H9 (cell line): ENCODE measurements around the gene TBX15. TPM values are rescaled to one million over a fixed set of nuclear protein-coding genes. Genes with fewer than 3 reads are reported as not detected.

ENCODE experiments used
- DNase-seq: peaks from one replicate; pipeline ENCODE4 v3.0.0-alpha.2; 2017
- H2AFZ ChIP-seq: one replicate; pipeline ENCODE4 v1.6.1; 2013; ENCODE audit warnings: mild to moderate bottlenecking, low read length, control low read depth, moderate library complexity
- H2AK5ac ChIP-seq: 2 replicates; pipeline ENCODE4 v1.6.1; 2013; ENCODE audit warnings: low read length, control low read depth, mixed read lengths; ENCODE audit not compliant: insufficient read length
- H2BK120ac ChIP-seq: one replicate; pipeline ENCODE4 v1.6.1; 2013; ENCODE audit warnings: low read depth, mild to moderate bottlenecking, low read length, control low read depth, inconsistent platforms; ENCODE audit not compliant: poor library complexity, severe bottlenecking
- H2BK12ac ChIP-seq: 2 replicates; pipeline ENCODE4 v1.6.1; 2013; ENCODE audit warnings: low read length, control low read depth, mixed read lengths, low read depth; ENCODE audit not compliant: insufficient read length
- H2BK15ac ChIP-seq: 2 replicates; pipeline ENCODE4 v1.6.1; 2013; ENCODE audit warnings: low read depth, low read length, control low read depth
- H2BK20ac ChIP-seq: one replicate; pipeline ENCODE4 v1.6.1; 2013; ENCODE audit warnings: low read depth, mild to moderate bottlenecking, low read length, control low read depth, inconsistent platforms; ENCODE audit not compliant: poor library complexity, severe bottlenecking
- H2BK5ac ChIP-seq: 2 replicates; pipeline ENCODE4 v1.6.1; 2013; ENCODE audit warnings: low read length, control low read depth, mixed read lengths; ENCODE audit not compliant: insufficient read length
- H3K14ac ChIP-seq: 2 replicates; pipeline ENCODE4 v1.6.1; 2013; ENCODE audit warnings: low read length, control low read depth; ENCODE audit not compliant: insufficient read depth
- H3K18ac ChIP-seq: 2 replicates; pipeline ENCODE4 v1.6.1; 2013; ENCODE audit warnings: low read depth, mild to moderate bottlenecking, mixed read lengths, low read length, control low read depth; ENCODE audit not compliant: insufficient read length
- H3K23ac ChIP-seq: 2 replicates; pipeline ENCODE4 v1.6.1; 2013; ENCODE audit warnings: low read length, control low read depth, mixed read lengths, low read depth; ENCODE audit not compliant: insufficient read length
- H3K23me2 ChIP-seq: 2 replicates; pipeline ENCODE4 v1.6.1; 2013; ENCODE audit warnings: low read depth, mild to moderate bottlenecking, mixed read lengths, low read length, control low read depth; ENCODE audit not compliant: insufficient read length, poor library complexity, severe bottlenecking
- H3K27ac ChIP-seq: 2 replicates; pipeline ENCODE4 v1.5.1; 2013; ENCODE audit warnings: low read length, control low read depth, mixed read lengths, low read depth; ENCODE audit not compliant: insufficient read length
- H3K27me3 ChIP-seq: 2 replicates; pipeline ENCODE4 v1.6.1; 2013; ENCODE audit warnings: low read length, control low read depth, inconsistent platforms; ENCODE audit not compliant: insufficient read depth
- H3K4ac ChIP-seq: 2 replicates; pipeline ENCODE4 v1.6.1; 2013; ENCODE audit warnings: low read depth, mild to moderate bottlenecking, control low read depth, inconsistent platforms, low read length, moderate library complexity
- H3K4me1 ChIP-seq: 2 replicates; pipeline ENCODE4 v1.6.1; 2013; ENCODE audit warnings: low read length, control low read depth, inconsistent platforms; ENCODE audit not compliant: insufficient read depth
- H3K4me2 ChIP-seq: 2 replicates; pipeline ENCODE4 v1.6.1; 2013; ENCODE audit warnings: low read length, control low read depth, mixed read lengths; ENCODE audit not compliant: insufficient read length, insufficient read depth
- H3K56ac ChIP-seq: 2 replicates; pipeline ENCODE4 v1.6.1; 2013; ENCODE audit warnings: low read depth, mild to moderate bottlenecking, mixed read lengths, low read length, control low read depth; ENCODE audit not compliant: insufficient read length
- H3K79me1 ChIP-seq: 2 replicates; pipeline ENCODE4 v1.6.1; 2013; ENCODE audit warnings: low read depth, mild to moderate bottlenecking, moderate library complexity, low read length, control low read depth, inconsistent platforms; ENCODE audit not compliant: insufficient read depth, poor library complexity, severe bottlenecking
- H3K79me2 ChIP-seq: 2 replicates; pipeline ENCODE4 v1.6.1; 2013; ENCODE audit warnings: low read length, control low read depth, inconsistent platforms; ENCODE audit not compliant: insufficient read depth
- H3K9ac ChIP-seq: 2 replicates; pipeline ENCODE4 v1.6.1; 2013; ENCODE audit warnings: low read length, control low read depth, mixed read lengths; ENCODE audit not compliant: insufficient read length; ENCODE audit errors: extremely low read depth
- H3K9me3 ChIP-seq: one replicate; pipeline ENCODE4 v1.6.1; 2013; ENCODE audit warnings: low read depth, low read length, inconsistent platforms; ENCODE audit not compliant: control insufficient read depth
- H3T11ph ChIP-seq: one replicate; pipeline ENCODE4 v1.6.1; 2013; ENCODE audit warnings: mild to moderate bottlenecking, low read length, control low read depth, inconsistent platforms
- H4K20me1 ChIP-seq: one replicate; pipeline ENCODE4 v1.6.1; 2013; ENCODE audit not compliant: control insufficient read depth, insufficient read length, insufficient read depth
- H4K5ac ChIP-seq: 2 replicates; pipeline ENCODE4 v1.6.1; 2013; ENCODE audit warnings: low read depth, mild to moderate bottlenecking, mixed read lengths, low read length, control low read depth; ENCODE audit not compliant: insufficient read length
- H4K8ac ChIP-seq: replicated peaks from 2 replicates; pipeline ENCODE4 v1.6.1; 2013; ENCODE audit warnings: low read length, control low read depth, mixed read lengths, low read depth; ENCODE audit not compliant: insufficient read length
- H4K91ac ChIP-seq: 2 replicates; pipeline ENCODE4 v1.6.1; 2013; ENCODE audit warnings: low read depth, mild to moderate bottlenecking, moderate library complexity, mixed read lengths, low read length, control low read depth; ENCODE audit not compliant: insufficient read length
- H3K27ac Mint-ChIP-seq, 3 experiments: 2 replicates in 2 of 3; 3 replicates in 1 of 3; pipeline ENCODE4 v1.8.0; 2020 to 2021; ENCODE audit warnings: mixed read lengths in 3 of 3, mild to moderate bottlenecking in 1 of 3, moderate library complexity in 1 of 3
- H3K27me3 Mint-ChIP-seq: 2 replicates; pipeline ENCODE4 v1.8.0; 2021; ENCODE audit warnings: low read depth, mild to moderate bottlenecking, moderate library complexity, mixed read lengths
- H3K36me3 Mint-ChIP-seq, 3 experiments: 2 replicates in 2 of 3; 3 replicates in 1 of 3; pipeline ENCODE4 v1.8.0; 2020 to 2021; ENCODE audit warnings: low read depth in 3 of 3, mixed read lengths in 3 of 3; ENCODE audit not compliant: insufficient read depth in 1 of 3
- H3K4me1 Mint-ChIP-seq, 2 experiments: 2 replicates each; pipeline ENCODE4 v1.8.0; 2020; ENCODE audit warnings: mixed read lengths in 2 of 2
- H3K4me3 Mint-ChIP-seq, 2 experiments: 2 replicates in 1 of 2; 3 replicates in 1 of 2; pipeline ENCODE4 v1.8.0; 2020 to 2021; ENCODE audit warnings: mild to moderate bottlenecking in 2 of 2, mixed read lengths in 2 of 2, moderate library complexity in 1 of 2
- H3K9me3 Mint-ChIP-seq, 2 experiments: 2 replicates in 1 of 2; 3 replicates in 1 of 2; pipeline ENCODE4 v1.8.0; 2020; ENCODE audit warnings: mild to moderate bottlenecking in 2 of 2, mixed read lengths in 2 of 2, moderate library complexity in 1 of 2
- CTCF ChIP-seq: fragments of 200-600 bp; sonication (generic); conservative IDR thresholded peaks from 3 replicates; pipeline ENCODE4 v1.8.0; 2021; ENCODE audit warnings: antibody characterized with exemption, mild to moderate bottlenecking
- WGBS: extraction: QIAGEN DNeasy Blood & Tissue Kit; methylation state at CpG from one replicate; pipeline ENCODE4 v1.1.7; 2013; ENCODE audit warnings: missing lambda C conversion rate, low lambda C conversion rate, mixed read lengths; ENCODE audit not compliant: insufficient read length; ENCODE audit errors: extremely low coverage; 5-methylcytosine and 5-hydroxymethylcytosine counted together
- total RNA-seq: library from RNA; stranded (reverse); gene quantifications from 2 replicates; pipeline ENCODE4 v1.2.1, GENCODE V29; 2021

The TBX15 gene
- total RNA-seq, 1 experiment from 2014 or later: 0.07 TPM

GRCh38 chr1:118987468-118988185, 516 bp downstream of the TBX15 start:
- H2BK15ac ChIP-seq: no peak overlapping the region
- DNase-seq: peak; percentile 72
- H2AK5ac ChIP-seq: no peak overlapping the region
- no peak overlapping the region for H2BK120ac ChIP-seq
- H4K5ac ChIP-seq: no peak overlapping the region
- no peak overlapping the region for H4K8ac ChIP-seq
- H3K79me1 ChIP-seq: no peaks in the 10 kb centered on the region
- peaks cover 16% of the 10 kb centered on the region for H3K23me2 ChIP-seq
- peaks cover 90% of the 10 kb centered on the region for H3K27me3 ChIP-seq
- H3K18ac ChIP-seq: no peak overlapping the region
- H3K9me3 ChIP-seq: no peaks in the 10 kb centered on the region
- H3K9ac ChIP-seq: no peak overlapping the region
- H3K4me1 ChIP-seq: peaks cover 6% of the 10 kb centered on the region
- no peaks in the 10 kb centered on the region for H3K79me2 ChIP-seq
- no peak overlapping the region for H2BK5ac ChIP-seq
- no peak overlapping the region for H3T11ph ChIP-seq
- H3K56ac ChIP-seq: no peak overlapping the region
- peaks cover 2 to 13% of the 10 kb centered on the region in 2 experiments for H3K9me3 Mint-ChIP-seq
- peaks cover 0 to 3% (median 2%) of the 10 kb centered on the region in 3 experiments; a peak in 1 of 7 replicates for H3K36me3 Mint-ChIP-seq
- no peak overlapping the region for H3K23ac ChIP-seq
- WGBS: no CpG with 5 or more reads among the region's 65 CpGs
- H2AFZ ChIP-seq: no peak overlapping the region
- peak overlapping the region; percentile 46 to 85 for H3K4me3 Mint-ChIP-seq
- peaks cover 100% of the 10 kb centered on the region for H3K27me3 Mint-ChIP-seq
- H2BK12ac ChIP-seq: no peak overlapping the region
- no peak overlapping the region for H3K4ac ChIP-seq
- peaks cover 63 to 84% of the 10 kb centered on the region in 2 experiments for H3K4me1 Mint-ChIP-seq
- no peak overlapping the region for H3K27ac Mint-ChIP-seq
- no peak overlapping the region for H4K91ac ChIP-seq
- H4K20me1 ChIP-seq: no peaks in the 10 kb centered on the region
- peak overlapping the region; percentile 67 for H3K4me2 ChIP-seq
- H3K27ac ChIP-seq: no peak overlapping the region
- TF ChIP-seq CTCF: no peak
- no peak overlapping the region; the same call in 1 of the 2 replicates for H3K14ac ChIP-seq
- H2BK20ac ChIP-seq: no peak overlapping the region
